GM21381 (cell line): ENCODE results near the gene KCNK10.
A peak's percentile ranks its signal among the peaks of the same experiment; 100 is the strongest.

ENCODE experiments used
- ATAC-seq: cut with Tn5 transposase; IDR thresholded peaks from one replicate; pipeline ENCODE4 v1.9.1; 2021; ENCODE audit warnings: mild to moderate bottlenecking, moderate library complexity; ENCODE audit not compliant: unreplicated experiment

The KCNK10 gene, protein sequence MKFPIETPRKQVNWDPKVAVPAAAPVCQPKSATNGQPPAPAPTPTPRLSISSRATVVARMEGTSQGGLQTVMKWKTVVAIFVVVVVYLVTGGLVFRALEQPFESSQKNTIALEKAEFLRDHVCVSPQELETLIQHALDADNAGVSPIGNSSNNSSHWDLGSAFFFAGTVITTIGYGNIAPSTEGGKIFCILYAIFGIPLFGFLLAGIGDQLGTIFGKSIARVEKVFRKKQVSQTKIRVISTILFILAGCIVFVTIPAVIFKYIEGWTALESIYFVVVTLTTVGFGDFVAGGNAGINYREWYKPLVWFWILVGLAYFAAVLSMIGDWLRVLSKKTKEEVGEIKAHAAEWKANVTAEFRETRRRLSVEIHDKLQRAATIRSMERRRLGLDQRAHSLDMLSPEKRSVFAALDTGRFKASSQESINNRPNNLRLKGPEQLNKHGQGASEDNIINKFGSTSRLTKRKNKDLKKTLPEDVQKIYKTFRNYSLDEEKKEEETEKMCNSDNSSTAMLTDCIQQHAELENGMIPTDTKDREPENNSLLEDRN

DNA sequence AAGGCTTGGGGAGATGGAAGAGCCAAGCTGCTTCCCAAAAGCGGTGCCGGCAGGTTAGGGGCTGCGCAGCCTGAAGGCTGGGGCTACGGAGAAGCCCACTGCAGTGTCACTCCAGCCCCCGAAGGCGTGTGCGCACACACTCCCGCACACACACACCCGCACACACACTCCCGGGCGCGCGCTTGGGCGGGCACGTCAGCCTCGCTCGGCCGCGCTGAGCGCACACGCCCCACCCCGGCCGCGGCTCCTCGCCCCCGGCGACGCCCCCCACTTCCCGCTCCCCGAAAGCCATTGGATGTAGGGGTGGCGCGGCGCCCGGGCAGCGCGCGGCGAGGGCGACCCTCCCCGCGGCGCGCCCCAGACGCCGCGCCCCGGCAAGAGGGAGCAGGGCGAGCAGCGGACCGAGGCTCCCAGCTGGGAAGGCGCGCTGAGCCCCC lies at the start of gene KCNK10:
Gene KCNK10, minus strand, starts transcription at position 184 of the 437 bp plus-strand sequence. CDS start 471 bp downstream, outside the sequence.
- peak; percentile 31 for ATAC-seq

DNA sequence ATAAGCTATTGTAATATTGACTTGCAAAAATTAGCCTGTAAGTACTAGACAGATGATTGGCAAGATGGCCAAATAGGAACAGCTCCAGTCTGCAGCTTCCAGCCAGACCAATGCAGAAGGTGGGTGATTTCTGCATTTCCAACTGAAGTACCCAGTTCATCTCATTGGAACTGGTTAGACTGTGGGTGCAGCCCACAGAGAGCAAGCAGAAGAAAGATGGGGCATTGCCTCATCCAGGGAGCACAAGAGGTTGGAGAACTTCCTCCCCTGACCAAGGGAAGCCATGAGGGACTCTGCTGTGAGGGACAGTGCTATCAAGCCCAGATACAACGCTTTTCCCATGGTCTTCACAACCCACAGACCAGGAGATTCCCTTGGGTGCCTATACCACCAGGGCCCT lies 46.4 kb upstream of the KCNK10 start:
- no peak for ATAC-seq

DNA sequence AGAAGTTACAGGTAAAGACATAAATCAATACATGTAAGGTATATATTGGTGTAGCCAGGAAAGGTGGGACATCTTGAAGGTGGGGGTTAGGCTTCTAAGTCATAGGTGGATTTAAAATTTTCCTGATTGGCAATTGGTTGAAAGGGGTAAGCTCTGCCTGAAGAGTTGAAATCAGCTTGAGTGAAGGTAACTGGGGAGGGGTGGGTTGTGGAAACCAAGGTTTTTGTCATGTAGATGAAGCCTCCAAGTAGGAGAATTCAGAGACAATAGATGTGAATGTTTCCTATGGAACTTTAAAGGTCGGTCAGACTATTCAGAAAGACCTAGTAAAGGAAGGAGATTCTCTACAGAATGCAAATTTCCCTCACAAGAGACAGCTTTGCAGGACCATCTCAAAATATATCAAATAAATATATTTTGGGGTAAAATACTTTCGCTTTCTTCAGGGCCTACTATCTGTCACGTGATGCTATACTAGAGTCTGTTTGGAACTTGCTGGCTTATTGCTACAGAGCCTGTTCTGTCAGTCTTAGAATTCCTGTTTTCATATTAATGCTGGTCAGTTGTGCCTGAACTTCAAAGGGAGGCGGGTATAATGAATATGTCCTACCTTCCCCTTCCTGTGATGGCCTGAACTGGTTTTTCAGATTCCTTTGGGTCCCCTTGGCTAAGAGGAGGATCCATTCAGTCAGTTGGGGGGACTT lies 41.8 kb upstream of the KCNK10 start:
- ATAC-seq = no peak

DNA sequence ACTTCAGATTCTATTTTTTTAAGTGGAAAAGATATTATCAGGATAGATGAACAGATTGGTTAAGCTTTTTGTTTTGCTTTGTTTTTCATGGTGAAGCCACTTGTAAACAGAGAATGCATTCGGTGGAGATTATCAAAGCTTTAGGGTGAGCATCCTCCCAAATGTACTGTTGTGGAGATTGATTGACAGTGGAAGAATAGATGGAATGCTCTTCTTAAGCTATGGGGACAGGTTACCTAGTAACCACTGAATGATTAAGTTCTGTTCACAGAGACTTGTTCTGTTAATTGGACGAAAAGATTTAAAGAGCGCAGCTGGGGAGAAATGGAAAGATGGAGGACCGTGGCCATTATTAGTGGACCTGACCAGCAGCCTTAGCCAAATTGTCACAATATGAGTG lies 40.6 kb upstream of the KCNK10 start:
- ATAC-seq = no peak

DNA sequence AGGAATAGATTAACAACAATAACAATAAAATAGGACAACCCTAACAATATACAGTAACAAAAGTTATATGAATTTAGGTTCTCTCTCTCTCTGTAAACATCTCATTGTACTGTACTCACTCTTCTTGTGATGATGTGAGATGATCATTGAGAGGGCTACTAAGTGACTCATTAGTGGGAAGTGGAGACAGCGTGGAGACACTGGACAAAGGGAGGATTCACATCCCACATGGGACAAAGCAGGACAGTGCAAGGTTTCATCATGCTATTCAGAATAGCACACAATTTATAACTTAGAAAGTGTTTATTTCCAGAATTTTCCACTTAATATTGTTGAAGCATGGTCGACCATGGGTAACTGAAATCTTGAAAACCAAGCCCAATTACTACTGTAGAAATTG lies 36.4 kb upstream of the KCNK10 start:
- ATAC-seq = no peak

DNA sequence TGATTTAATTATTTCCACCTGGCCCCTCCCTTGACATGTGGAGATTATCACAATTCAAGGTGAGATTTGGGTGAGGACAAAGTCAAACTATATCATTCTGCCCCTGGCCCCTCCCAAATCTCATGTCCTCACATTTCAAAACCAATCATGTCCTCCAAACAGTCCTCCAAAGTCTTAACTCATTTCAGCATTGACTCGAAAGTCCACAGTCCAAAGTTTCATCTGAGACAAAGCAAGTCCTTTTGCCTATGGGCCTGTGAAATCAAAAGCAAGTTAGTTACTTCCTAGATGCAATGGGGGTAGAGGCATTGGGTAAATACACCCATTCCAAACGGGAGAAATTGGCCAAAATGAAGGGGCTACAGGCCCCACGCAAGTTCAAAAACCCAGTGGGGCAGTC lies 31.3 kb upstream of the KCNK10 start:
- ATAC-seq = no peak

DNA sequence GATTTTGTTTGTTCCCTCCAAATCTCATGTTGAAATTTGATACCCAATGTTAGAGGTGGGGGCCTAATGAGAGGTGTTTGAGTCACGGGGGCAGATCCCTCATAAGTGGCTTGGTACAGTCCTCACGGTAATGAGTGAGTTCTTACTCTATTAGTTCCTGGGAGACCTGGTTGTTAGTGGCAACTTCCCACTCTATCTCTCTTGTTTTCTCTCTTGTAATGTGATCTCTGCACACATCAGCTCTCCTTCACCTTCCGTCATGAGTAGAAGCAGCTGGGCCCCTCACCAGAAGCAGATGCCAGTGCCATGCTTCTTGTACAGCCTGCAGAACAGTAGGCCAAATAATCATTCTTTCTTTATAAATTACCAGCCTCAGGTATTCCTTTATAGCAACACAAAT lies 29.6 kb upstream of the KCNK10 start:
- ATAC-seq = no peak

DNA sequence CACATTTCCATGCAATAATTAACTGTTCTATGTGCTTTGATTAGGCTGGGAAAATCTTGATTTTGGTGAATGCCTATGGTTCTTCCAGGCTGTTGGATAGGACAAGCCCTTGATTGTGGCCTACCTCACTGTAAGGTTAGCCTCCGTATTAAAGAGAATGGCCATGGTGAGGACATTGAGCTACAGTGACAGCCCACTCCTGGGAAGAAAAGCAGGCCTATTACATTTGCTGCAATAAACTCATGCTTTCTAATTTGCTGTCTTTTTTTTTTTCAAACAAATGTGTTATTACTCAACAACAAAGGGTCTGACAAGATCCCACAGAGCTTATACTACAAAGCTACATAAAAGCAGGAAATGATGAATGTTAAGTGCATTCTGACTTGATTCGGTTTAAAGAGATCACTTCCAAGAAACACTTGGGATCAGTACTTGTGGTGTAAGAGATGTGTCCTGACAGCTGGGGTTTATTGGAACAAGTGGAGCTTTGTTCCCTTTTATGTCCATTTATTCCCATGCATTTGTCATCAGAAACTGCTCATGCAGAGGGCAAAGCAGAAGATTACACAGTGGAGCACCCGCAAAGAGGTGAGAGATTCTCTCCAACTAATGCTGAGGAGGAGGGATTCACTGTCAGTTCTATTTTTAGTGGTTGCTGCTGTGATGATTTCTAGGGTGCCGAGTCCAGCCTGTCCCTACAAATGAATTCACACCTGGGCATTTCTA lies 29.1 kb upstream of the KCNK10 start:
- ATAC-seq = no peak

DNA sequence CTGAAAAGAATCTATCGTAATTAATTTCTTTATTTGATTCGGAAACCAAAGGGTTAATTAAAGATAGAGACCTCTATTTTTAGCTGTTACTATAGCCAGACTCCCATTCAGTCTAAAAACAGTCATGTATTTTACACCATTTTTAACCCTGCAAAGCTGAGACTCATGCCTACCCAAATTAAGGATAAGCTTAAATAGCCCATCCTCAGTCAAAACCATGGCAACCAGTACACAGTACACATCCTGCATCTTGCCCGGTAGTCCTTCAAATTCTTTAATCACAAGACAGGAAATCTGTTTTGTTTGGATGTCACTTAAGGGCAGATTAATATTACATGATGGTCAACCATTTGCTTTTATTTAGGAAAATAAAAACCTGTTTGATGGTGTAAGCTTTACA lies 25.5 kb upstream of the KCNK10 start:
- ATAC-seq = no peak

DNA sequence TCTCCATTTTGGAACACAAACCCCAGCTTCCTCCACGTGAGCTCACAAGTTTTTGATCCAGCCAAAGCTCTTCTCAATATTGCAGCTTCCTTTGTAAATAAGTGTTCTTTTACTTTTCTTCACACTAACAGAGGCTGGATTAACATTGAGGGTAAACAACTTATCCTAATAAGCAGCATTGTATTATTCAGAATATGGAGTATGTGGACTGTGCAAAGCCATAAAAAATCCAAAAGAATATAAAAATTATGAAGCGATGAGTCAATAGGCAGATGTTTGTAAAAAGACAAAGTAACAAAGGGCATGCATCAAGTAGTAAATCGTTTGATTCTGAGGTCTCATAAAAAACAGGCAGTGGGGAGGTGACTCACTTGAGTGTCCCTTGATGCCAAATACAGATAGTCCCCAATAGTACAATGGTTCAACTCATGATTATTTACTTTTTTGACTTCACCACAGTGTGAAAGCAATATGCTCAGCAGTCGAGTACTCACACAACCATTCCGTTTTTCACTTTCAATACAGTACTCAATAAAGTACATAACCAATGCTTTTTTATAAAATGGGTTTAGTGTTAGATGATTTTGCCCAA lies 23.1 kb upstream of the KCNK10 start:
- no peak for ATAC-seq

DNA sequence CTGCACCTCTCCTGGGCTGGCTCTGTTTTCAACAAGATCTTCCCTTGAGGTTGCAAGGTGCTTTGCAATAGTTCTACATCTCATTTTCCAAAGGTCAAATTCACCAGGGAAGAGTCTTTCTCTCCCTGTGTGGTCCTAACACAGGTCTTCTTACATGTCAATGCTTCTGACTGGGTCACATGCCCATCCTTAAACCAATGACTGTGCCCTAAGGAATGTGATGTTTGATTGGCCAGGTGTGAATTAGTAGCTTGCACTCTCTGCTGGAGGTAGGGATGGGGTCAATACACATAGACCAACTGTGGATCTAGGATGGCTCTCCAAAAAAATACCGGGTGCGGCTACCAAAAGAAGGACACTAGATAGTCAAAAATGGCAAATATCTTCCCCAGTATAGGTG lies 19.9 kb upstream of the KCNK10 start:
- ATAC-seq = no peak

DNA sequence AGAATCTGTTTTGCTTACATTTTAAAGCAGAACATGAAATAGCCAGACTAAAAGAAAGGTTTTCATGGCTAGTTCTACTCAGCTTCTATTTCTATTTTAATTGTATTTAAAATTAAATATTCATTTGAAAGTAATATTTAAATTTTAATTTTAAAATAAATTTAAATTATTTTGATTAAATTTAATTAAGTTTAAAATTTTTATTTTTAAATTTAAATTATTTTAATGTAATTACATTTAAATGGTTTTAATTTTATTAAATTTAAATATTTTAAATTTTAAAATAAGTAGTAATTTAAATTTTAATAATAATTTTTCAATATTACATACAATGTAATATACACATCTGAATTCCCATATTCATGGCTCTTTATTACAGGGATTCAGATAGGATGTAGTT lies 17.3 kb upstream of the KCNK10 start:
- no peak for ATAC-seq

DNA sequence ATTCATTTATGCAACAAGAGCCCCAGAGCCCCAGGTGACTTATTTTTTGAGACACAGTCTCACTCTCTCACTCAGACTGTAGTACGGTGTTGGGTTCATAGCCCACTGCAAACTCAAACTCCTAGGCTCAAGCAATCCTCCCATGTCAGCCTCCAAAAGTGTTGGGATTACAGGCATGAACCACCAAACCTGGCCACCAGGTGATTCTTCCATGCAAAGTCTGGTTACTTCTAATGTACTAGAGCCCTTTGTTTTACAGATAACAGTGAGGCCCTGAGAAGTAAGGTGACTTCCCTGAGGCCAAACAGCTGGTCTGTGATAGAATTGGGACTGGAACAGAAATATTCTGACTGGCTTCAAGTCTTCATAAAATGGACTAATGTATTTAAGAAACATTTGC lies 10.0 kb upstream of the KCNK10 start:
- no peak for ATAC-seq

DNA sequence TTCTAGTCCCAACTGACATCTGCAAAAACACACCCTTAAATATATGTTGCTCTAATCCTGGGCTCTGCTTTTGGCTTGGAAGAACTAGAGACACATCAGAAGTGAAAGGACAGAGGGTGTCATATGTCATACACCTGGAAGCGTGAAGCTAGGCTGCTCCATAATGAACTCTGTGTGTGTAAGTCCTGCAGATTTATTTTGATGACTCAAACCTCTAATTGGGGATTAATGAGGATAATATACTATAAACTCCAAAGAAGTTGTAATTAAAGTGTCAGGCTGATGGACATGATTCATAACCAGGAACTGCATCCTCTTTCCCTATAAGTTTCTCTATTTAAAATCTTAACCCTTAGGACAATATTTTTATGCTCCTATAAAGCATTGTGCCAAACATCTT lies 4.4 kb upstream of the KCNK10 start:
- no peak for ATAC-seq

DNA sequence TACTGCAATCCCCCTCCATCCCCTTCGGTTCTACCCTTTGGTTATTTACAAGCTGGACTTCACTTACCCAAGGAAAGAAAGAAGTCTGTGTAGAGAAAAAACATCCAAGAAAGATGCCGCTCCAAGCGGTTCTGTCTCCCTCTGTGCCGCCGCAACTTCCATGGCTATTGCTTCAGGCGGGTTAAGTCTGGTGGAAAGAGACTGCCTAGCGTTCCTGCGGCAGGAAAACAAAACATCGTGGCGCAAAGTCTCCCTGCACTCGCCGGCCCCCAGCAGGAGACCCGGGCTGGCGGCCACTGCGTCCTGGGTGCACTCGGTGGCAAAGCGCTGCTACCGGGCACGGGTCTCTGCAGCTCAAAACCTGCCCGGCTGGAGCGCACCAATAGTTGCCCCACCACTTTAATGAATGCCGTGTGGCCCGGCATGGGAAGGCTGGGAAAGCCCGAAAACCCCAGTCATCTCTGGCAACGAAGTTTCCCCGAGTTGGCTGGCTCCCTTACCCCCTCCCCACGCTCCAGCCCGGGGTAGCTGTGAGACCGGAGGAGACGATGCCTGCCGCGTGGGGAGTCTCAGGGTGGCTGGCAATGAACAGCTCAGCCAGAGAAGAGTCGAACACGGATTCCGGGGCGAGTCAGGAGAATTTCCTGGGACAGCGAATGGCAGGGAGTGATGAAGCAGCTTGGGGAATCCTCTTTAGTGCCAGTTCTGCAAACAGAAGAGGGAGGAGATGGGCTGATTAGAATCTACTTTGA lies 3.5 kb upstream of the KCNK10 start:
- no peak for ATAC-seq

DNA sequence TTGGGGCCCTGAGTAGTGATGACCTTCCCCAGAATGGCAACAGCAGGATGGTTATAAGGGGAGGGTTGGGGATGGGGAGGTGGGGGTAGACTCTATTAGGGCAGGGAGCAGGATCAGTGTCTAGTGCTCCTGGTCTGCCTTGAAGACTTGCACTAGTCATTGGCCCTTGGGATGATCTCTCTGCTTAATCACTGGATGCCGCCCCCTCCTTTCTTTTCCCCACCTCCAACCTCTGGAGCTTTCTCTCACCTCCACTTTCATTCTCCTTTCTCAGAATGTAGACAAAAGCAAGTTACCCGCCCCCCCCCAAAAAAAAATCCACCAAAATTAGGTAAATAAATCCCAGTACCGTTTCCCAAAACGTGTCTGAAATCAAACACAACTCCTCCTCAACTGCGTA lies 2.8 kb upstream of the KCNK10 start:
- no peak for ATAC-seq

DNA sequence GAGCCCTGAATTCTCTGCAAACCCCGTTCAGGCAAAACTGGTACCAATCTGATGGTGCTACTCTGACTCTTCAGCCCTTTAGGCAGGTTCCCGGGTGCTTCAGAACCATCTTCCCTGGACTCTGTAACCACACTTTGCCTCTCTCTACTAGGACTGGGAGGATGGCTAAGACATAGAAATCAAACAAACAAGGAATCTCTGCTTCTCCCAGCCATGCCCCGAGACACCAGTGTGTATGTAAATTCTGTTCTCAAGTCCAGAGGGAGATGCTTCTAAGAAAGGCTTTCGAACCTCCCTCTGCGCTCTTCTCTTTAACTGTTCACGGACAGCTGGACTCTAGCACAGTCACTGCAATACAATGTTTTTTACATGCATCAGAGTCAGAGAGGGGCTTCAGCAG lies 1.9 kb upstream of the KCNK10 start:
- no peak for ATAC-seq

DNA sequence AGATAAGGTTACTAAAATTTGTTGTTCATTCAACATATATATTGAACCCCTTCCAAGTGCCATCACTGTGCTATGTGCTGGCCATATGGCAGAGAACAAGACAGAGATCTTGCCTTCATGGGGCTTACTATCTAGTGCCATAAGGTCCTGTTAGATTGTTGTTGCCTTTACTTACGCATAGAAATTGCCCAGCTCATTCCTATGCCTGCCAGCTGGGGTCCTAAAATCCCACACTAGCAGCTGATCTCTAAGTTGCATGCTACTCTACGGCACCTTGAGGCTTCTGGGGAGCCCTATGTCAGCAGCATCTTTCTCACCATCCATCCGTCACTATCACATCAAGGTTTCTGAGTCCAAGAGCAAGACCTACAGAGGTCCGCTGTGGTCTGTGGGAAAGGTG lies 1.4 kb upstream of the KCNK10 start:
- ATAC-seq = no peak

DNA sequence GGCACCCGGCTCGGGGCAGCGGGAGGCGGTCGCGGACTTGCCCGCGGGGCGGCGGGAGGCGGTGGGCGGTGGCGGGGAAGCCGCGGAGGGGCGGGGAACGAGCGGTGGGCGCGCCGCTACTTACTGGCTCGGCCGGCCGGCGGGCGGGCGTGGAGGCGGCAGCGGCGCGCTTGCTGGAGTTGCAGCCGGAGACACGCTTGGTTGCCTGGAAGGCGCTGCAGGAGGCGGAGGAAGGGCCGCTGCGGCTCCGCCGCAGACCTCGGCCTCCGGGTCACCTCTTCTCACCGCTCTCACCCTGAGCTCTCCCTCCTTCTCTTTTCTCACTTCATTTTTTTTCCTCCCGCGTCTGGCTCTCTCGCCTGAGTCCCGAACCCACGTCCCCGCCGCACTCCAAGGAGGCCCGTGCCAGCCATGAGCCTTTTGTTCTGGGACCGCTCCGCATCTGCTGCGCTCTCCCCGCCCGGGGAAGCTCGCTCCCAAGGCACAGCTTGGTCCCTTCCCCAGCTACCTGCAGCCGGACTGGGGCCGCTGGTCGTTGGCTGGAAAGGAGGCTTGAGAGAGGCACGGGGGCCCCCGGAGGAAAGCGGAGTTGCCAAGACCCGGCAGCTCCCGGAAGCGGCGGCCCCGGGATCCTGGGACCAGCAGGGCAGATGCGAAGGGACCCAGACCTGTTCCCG lies 592 bp upstream of the KCNK10 start:
- ATAC-seq = peak; percentile 96
